GDM1 (cell line): ENCODE results near the gene COL4A2.

Experiments used
- DNase-seq: peaks from one replicate; lab custom pipeline; 2025; lab: John Stamatoyannopoulos, UW

COL4A2 gene

DNA sequence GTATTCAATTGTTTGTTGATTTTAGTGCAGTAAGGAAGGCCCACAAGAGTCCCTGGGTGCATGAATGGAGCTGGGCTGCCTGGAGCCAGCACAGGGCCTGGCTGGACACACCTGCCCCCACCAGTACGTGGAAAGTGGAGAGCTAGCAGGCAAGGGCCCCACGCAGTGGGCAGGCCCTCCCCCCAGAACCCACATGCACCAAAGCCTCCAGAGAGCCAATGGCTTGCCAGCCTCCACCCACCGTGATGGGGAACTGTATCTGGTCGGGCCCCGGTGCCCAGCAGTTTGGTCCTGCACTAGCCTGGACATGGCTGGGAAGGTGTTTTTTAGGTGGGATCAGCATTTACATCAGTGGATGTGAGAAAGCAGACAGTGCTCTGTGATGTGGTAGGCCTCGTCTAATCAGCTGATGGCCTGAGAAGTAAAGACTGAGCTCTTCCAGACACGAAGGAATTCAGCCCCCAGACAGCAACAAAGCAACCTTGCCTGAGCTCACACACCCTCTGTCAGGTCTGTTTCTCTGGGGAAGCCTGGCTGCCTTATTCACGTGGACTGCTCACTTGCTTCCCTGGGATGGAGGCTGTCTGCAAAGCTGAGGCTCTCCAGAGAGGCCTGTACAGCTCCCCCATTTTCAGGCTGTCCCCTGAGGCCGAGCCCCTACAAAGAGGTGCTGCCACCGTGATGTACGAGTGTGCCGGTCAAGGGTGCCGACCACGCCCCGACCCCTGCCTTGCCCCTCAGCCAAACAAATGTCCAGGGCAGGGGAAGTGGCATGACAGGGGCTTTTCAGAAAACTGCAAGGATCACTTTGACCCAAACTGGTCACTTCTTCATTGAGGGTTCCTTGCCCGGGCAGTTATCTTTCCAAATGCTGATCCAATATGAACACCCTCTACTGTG, 226.9 kb downstream of the COL4A2 start:
- no peak for DNase-seq

DNA sequence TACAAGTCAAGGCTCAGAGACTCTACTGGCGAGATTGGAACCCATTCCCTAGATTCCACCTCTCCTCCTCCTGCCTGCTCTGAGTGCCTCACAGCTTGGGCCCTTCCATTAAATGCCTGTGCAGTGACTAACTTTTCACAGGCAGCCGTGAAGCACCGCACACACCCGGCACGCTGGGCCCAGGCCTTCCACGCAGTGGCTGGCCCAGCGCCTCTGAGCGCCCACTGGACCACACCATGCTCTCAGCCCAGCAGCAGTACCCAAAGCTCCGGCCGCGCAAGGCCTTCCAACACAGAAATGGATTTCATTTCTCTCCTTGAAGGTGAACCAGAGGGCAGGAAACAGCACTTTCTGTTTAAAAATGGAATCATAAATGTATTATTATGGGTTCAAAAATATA, 228.4 kb downstream of the COL4A2 start:
- DNase-seq, result no peak

DNA sequence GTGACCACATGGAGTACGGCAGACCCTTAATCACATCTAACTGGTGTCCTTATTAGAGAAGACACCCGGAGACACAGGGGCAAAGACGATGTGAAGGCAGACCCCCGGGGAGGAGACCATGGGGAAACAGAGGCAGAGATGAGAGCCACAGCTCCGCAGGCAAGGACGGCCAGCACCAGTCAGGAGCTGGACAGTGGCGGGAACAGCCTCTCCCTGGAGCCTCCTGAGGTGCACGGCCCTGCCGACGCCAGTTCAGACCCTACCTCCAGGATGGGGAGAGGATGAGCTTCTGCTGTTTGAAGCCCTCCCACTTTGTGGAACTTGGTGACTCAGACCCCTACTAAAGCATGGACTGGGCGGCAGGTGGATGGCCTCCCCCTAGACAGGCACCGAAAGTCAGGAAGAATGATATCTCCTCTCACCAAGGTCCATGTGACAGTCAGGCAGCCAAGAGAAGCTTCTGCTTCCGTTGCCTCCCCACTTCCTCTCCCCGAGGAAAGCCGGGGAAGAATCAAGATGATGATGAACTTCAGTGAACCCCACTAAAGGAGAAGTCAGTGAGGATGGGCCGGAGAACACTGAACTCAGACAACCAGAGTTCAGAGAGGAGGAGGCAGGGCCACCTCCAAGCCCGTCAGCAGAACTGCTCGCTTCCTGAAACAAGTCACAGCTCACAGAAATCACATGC, 229.1 kb downstream of the COL4A2 start:
- peak; percentile 93 for DNase-seq

DNA sequence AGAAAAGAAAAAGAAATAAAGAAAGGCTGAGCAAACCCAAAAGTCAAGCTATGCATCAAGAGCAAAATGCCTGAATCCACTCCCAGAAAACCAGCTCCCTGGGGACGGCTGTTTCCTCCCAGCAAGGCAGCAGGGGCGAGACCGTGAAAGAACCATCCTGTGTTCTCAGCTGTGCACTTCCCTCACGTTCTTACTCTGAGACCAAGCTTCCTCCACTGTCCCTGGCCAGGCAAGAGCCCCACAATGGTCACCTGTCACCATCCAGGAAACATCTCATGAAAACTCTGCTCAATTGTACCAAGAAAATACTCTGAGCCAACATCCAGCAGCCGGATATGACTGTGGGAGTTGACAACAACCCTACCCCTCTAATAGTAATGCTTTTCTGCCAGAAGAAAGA, 231.5 kb downstream of the COL4A2 start:
- no peak for DNase-seq

DNA sequence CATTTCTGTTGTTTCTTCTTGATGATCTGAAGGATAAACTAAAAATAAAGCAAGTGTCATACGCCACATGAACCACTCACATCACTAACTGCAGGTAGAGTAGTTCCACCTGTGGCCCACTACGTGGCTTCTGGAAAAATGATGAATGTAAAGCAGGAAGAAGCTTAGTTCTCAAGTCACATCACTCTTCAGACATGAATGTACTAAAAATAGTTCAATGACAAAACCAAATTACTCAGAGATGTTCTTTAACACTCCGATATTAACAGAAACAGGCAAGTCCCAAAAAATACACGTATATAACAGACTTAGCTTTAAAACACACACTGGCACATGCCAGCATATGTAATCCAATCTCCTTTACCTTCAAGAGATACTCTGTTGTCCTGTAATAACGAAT, 232.8 kb downstream of the COL4A2 start:
- DNase-seq, result no peak

DNA sequence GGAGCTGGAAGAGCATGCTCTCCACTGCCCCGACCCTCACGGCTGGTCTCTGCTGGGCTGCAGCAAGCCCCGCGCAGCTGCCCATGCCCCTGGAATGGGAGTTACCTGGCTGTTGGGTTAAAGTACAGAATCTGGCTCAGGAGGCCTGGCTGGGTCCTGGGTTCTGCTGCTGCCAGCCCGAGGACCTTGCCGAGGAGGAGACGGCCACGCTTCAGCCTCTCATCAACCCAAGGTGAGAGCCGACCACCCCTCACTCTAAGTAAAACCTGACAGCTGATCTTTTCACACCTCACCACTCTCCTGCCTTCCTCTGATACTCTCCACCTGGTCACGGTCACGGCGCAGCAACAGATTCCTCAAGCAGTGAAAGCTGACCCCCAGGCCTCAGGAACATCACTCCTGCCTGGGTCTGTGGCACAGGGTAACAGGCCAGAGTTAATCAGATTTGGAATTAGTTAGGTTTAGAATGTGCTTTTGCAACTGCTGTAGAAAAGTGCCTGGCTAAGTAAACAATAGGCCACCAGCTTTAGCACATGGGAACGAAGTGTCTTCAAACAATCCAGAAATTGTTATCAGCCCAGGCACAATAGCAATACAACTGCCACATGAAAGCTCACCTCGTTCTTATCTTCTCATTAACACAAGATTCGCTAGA, 233.9 kb downstream of the COL4A2 start:
- no peak for DNase-seq

DNA sequence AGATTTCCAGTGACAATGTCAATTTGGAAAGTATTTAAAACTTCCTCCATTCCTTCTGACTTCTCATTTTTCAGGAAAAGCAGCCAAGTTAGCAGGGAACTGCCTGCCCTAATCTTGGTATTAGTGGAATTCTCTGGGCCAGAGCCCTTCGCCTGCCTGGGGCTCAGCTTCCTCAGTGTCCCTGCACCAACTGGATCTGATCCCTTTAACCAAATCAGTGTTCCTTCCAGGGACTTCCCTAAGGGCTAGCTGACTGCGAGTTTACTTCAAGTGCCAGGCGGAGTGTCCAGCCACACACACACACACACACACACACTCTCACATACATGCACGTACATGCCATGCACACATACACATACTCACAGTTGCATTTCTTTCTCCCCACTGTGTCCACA, 234.4 kb downstream of the COL4A2 start:
- DNase-seq, result no peak

DNA sequence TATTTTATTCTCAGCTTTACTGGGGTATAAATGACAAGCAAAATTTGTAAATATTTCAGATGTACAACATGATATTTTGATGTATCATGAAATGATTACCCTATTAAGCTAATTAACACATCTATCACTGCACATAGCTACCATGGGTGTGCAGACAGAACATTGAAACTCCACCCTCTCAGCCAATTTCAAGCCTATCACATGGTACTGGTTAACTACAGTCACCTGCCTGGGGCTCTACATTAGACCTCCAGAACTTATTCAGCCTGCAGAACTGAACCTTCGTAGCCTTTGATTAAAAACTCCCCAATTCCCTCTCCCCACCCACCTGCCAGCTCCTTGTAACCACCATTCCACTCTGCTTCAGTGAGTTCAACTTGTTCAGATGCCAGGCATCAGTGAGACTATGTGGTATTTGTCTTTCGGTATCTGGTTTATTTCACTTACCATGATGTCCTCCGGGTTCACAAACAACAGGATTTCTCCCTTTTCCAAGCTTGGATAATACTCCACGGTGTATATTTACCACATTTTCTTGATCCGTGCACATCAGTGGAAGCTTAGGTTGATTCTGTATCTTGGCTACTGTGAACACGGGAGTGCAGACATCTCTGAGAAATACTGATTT, 235.2 kb downstream of the COL4A2 start:
- DNase-seq, result no peak

DNA sequence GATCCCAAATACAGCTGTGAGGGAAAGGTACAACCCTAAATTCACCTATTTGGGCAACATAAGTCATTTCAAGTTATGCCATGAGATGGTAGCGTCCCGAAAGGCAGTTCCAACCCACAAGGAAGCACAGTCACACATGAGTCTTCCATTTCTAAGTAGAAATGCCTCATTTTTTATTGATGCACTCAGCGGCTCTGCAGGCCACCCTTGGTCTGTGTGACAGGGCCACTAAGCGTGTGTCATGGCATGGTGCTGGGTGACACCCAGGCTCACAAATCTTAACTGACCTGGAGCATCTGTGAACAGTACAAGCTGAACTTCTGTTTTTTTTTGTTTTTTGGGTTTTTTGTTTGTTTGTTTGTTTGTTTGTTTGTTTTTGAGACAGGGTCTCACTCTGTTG, 239.3 kb downstream of the COL4A2 start:
- no peak for DNase-seq

DNA sequence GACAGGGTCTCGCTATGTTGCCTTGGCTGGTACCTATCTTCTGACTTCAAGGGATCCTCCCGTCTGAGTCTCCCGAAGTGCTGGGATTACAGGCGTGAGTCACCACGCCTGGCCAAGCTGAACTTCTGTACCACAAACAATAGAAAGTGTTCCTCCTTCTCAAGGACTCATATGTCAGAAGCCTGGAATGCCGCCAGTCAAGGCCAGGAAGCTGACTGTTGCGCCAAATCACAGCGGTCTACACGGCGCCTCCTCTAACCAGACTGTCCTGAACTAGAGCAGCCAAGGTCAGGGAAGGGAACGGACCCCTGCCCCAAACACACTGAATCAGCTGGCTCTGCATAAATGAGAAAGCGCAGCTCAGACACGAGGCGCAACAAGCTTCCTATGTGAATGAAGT, 239.8 kb downstream of the COL4A2 start:
- DNase-seq, result no peak

DNA sequence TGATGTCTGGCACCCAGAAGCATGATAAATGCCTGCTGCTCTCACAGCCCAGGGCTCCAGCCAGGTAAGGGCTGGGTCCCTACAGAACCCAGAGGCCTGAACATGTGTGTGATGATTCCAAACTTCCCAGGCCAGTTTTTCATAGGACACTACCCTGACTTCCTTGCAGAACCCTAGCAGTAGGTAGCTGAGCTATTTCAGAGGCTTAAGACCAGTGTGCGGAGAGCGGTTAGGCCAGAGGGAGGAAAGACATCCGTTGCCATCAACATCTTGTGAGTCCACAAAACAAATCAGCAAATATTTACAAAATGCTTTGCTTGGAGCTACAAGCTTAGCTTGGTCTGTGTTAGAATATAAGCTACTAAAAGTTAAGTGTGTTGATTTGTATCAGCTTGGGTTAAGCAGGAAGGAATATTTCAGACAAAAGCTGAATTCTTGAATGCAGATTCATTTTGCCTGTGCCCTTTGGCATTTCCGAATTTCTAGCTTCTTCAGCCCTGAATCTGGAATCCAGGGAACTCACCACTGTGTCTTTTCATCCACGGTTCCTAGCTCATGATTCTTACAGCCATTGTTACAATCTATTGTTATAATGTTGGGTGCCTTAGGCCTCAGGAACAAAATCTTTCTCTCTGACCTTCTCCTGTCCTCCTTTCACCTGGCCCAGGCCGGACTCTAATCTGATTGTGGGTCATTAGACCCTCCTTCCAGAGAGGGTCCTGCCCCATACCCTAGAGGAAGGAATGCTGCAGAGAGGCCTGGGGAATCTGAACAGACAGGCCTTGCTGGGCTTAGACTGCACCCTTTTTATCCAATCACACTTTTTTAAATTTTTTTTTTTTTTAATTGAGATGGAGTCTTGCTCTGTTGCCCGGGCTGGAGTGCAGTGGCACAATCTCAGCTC, 242.1 kb downstream of the COL4A2 start:
- no peak for DNase-seq

DNA sequence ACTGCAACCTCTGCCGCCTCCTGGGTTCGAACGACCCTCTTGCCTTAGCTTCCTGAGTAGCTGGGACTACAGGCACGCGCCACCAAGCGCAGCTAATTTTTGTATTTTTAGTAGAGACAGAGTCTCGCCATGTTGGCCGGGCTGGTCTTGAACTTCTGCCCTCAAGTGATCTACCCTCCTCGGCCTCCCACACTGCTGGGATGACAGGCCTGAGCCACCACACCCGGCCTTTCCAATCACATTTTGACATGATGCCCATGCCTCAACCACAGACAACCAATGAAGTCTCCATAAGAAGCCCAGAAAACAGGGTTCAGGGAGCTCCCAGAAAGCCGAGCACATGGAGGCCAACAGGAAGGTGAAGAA, 242.7 kb downstream of the COL4A2 start:
- no peak for DNase-seq

DNA sequence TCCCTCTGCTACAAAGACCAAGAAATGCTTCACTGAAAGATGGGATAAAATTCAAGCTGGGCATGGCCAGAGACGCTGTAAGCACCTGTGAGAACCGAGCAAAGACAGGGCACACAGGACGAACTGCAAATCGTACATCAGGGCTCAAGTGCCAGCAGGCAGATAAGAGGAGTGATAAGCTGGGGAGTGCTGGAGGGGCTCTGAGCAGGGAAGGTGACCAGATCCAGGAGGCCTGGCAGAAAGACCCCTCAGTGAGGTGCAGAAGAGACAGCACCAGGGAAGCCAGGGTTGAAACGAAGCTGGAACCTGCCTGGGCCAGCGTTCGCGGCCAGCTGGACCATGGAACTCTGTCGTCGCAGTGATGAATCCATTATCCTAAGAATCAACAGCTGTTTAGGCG, 244.2 kb downstream of the COL4A2 start:
- DNase-seq, result no peak

DNA sequence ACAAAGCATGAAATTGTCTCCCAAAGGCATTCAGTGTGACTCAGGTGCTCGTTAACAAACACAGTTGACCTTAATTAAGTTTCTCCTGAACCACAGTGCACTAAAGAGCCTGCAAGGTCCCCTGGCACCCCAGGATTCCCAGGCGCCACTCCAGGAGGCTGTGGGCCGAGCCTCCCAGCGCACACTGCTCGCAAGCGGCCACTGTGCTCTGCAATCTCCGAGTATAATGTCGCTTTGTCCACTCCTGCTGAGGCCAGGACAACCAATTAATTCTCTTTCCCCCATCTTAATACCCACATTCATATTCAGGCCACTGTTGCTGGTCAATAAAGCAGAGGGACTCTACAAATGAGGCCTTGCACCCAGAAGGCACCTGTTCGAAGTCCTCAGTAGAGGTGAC, 245.7 kb downstream of the COL4A2 start:
- DNase-seq, result no peak

DNA sequence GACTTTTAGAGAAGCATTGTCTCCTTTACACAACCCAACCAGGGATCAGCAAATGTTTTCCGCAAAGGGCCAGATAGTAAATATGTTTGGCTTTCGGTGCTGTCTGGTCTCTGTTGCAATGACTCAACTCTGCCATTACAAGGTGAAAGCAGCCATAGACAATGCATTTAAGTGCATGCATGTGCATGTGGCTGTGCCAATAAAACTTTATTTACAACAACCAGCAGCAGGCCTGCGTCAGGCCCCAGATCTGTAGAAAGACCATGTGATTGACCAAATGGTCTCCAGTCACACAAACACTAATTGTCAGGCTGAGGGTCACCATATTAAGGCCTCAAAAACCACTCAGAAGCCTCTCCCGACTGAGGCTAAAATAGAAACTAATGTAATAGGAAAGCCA, 246.3 kb downstream of the COL4A2 start:
- no peak for DNase-seq

DNA sequence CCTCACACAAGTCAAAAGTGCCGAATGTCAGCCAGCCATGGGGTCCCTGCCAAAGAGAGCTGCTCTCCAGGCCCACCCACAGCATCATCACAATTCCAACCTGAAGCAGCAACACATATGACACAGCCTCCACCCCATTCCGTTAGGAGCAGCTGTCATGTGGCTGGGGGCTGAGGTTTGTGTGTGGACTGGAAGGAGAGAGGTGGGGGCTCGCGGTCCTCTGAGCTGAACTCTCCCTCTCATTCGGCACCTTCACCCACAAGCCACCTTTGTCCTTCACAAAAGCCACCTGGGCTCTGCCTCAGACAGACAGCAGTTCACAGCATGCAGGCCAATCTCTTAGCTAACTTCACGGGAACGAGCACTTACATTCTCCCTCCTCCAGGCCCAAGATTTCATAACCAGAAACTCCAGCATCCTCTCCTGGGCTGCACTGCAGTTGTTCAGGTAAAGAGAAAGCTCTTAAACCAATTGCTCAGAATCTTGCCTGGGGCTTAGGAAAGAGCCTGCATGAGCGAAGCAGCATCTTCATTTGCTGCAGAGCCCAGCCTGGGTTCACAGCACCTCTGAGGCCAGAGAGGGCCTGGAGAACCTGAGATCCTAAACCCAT, 247.2 kb downstream of the COL4A2 start:
- DNase-seq, result no peak

DNA sequence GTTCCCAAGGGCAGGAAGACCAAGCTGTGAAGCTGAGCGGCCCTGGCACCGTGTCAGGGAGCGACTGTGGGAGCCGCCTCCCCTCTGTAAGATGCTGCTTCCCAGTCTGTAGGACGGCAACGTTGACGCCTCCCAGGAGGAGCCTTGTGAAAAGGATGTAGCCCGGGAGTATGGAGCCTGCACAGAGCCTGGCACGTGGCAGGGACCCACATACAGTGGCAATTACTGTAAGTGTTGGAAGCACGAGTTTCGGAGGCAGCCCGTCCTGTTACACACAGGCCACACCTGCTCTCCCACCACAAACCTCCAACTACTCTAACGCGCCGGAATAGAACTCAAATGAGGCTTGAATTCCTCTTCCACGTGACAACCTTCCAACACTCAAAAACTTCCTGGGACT, 247.9 kb downstream of the COL4A2 start:
- DNase-seq, result no peak

DNA sequence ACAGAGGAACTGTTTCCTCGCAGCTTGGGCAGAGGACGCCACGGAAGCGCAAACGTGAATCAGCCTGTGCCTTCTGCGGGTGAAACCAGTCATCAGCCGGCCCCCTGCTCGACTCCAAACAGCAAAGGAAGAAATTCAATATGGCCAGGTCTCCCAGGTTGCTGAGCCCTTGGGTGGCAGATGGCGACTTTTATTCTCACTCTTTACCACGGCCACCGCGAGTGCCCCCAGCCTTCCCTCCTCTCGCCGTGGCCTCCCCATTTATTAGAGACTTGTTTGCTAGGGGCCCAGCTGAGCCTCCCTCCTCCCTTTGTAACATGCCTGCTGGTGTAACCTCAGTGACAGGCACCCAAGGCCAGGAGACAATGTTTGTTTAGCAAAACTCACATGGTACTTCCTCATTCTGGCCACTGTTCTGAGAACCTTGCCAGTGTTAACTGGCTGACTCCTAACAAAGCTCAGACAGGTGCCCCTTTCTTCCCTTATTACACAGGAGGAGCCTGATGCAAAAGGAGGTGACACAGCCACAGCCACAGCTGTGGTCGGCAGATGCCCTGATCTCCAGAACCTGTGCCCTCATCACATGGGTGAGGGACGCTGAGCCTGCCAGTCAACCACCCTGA, 248.6 kb downstream of the COL4A2 start:
- peak; percentile 62 for DNase-seq

DNA sequence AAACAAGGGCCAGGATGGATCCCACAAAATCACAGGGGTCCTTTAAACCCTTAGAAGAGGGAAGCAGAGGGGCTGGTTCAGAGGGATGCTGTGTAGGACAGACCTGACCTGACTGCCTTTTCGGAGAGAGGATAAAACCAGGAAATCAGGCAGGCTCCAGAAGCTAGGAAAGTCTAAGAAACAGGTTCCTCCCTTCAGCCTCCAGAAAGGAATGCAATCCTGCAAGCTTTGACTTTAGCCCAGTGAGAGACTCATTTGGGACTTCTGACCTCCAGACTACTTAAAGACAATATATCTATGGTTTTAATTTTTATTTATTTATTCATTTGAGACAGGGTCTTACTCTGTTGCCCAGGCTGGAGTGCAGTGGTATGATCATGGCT, 249.1 kb downstream of the COL4A2 start:
- no peak for DNase-seq

DNA sequence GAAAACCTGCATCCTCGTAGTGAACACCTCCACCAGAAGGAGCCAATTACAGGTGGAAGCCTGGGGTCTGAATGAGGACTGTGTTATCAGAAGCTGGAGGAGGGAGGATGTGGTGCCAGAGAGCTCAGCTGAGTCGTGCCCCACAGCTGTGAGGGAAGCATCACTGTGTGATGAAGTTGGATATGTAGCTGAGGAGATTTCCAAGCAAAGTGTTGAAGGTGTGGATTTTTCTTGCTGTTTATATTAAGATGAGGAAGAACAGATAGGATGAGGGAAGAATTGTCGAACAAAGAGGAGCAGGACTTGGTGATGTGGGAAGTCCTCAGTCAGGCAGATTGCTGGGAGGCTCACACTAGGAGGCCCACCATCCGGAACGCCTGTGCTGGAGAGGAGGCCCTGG, 250.0 kb downstream of the COL4A2 start:
- DNase-seq, result no peak
